Transverse colon (tissue), 4 donors: ENCODE data around the gene RAPGEF2.

Experiments used
- CTCF ChIP-seq, 5 experiments: fragments of 200-600 bp in 3 of 5; fragments of 450-650 bp in 2 of 5; sonication (generic) in 3 of 5; IDR thresholded peaks; 1 replicate in 2 of 5; 2 replicates in 3 of 5; pipeline ENCODE4 v1.5.1; 2016 to 2017; ENCODE audit warnings: antibody characterized with exemption in 5 of 5, inconsistent platforms in 3 of 5, mild to moderate bottlenecking in 2 of 5, moderate library complexity in 1 of 5
- EP300 ChIP-seq: sonication (generic); formaldehyde crosslinking; IDR thresholded peaks from one replicate; pipeline ENCODE4 v1.6.1; 2017; ENCODE audit warnings: antibody characterized with exemption, low read depth
- POLR2A ChIP-seq: fragments of 450-650 bp; IDR thresholded peaks from one replicate; pipeline ENCODE4 v1.6.1; 2016; ENCODE audit warnings: antibody characterized with exemption, mild to moderate bottlenecking, moderate library complexity
- POLR2AphosphoS5 ChIP-seq, 3 donors: sonication (generic); formaldehyde crosslinking; IDR thresholded peaks; one replicate each; pipeline ENCODE4 v1.6.1; 2016; ENCODE audit warnings: antibody characterized with exemption in 3 of 3

- TF ChIP-seq POLR2A (no peak), CTCF (IDR thresholded peaks at IDR 0.05) (no peak), EP300 (no peak), POLR2AphosphoS5 (IDR thresholded peaks at IDR 0.05) (no peak)
These were observed 56.1 kb downstream of the RAPGEF2 start for GRCh38 chr4:159158985-159159384.
